Erythroblast (primary cell): Measurements from ENCODE around the gene CIROP.

Experiments used
- GATA1 ChIP-seq: IDR thresholded peaks from 2 replicates; pipeline ENCODE4 v1.6.1; 2011; ENCODE audit warnings: low read depth, mild to moderate bottlenecking, control low read depth, low read length, moderate library complexity
- POLR2A ChIP-seq: IDR thresholded peaks from 2 replicates; pipeline ENCODE4 v1.6.1; 2011; ENCODE audit warnings: mild to moderate bottlenecking, low read length

DNA sequence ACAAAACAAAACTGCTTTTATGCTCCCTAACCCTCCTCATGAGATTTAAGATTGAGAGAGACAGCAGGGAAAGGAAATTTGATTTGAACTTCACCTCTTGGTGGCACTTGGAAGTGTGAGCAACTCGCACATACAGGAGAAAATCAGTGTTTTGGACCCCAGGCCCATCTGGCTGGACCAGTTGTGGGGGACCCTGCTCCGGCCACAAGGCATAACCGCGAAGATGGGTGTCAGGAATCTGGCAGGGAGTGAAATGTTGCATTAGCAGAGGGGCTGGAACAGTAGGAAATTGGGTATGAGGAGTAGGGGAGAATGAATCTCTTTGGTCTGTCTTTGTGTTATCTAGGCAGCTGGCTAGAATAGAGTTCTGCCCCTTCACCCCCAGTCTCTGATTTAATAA lies 1.2 kb downstream of the CIROP start:
- no peak for TF ChIP-seq POLR2A
- TF ChIP-seq GATA1: no peak
